GM23338 (cell line): ENCODE results near the gene ARHGAP10.

Source experiments
- CREB1 ChIP-seq: fragments of 250-450 bp; sonication (Bioruptor Pico); IDR thresholded peaks from 2 replicates; pipeline ENCODE4 v1.5.0; 2020; ENCODE audit warnings: low read depth, mild to moderate bottlenecking, moderate library complexity
- CTCF ChIP-seq, 2 experiments: fragments of 200-600 bp in 1 of 2; sonication (generic) in 1 of 2; conservative IDR thresholded peaks; 2 replicates each; pipeline versions ENCODE4 v1.5.1 to v1.6.1; 2016 to 2017; ENCODE audit warnings: antibody characterized with exemption in 2 of 2, low read depth in 2 of 2, mild to moderate bottlenecking in 2 of 2, moderate library complexity in 1 of 2

DNA sequence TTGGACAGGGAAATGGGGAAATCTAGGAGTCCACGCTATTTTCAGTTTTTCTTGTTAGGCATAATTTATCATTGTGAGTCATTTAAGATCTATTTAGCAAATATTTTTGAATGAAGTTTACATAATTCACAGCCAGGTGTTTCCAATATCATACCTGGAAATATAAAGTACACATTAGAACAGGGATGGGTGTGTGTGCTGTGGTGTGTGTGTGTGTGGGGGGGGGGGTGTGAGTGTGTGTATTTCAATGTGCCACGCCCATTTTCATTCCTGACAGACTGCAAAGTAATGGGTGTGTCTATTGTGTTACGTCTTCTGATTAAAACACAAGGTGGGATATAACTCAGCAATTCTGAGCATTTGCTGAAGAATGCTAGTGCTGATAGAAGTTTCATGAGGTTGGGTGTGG is 33.2 kb downstream of the ARHGAP10 start:
- no peak for TF ChIP-seq CREB1
- TF ChIP-seq CTCF (conservative IDR thresholded peaks at IDR 0.05; ENCODE audit: low read depth in 2 of 2) = no peak
